ENCODE measurements around the gene APOBEC3C.
"Not testable (repeated sequence)": the region's sequence is repeated elsewhere in the genome, so short reads cannot be mapped to it uniquely, and the experiment has no call there.

Gene APOBEC3C

GRCh38 chr22:39066442-39067276 lies 52.6 kb downstream of the APOBEC3C start:
- not testable (repeated sequence) for DNase-seq (ENCODE audit: low spot score)

GRCh38 chr22:39068033-39068785 lies 54.2 kb downstream of the APOBEC3C start:
- no peak for DNase-seq (ENCODE audit: low spot score)
